Measurements from ENCODE around the gene CRACDL.

CRACDL gene

GRCh38 chr2:98936353-98937351 lies 627 bp upstream of the CRACDL start:
- no peaks in the 10 kb centered on the region for H3K4me1 ChIP-seq (ENCODE audit: control insufficient read depth, insufficient read depth, low read length)
- H3K4me3 ChIP-seq (ENCODE audit: low read length), result peak overlapping the region; percentile 42
- H3K36me3 ChIP-seq (ENCODE audit: control insufficient read depth, insufficient read depth, low read length), result no peaks in the 10 kb centered on the region
- H3K27me3 ChIP-seq (ENCODE audit: control insufficient read depth, insufficient read depth, low read length), result peaks cover 6% of the 10 kb centered on the region
- H3K27ac ChIP-seq (ENCODE audit: low read depth, low read length), result no peak overlapping the region
- H3K9ac ChIP-seq (ENCODE audit: low read length), result no peak overlapping the region

GRCh38 chr2:98935111-98935770 lies 784 bp downstream of the CRACDL start:
- no peaks in the 10 kb centered on the region for H3K36me3 ChIP-seq (ENCODE audit: control insufficient read depth, insufficient read depth, low read length)
- H3K9ac ChIP-seq (ENCODE audit: low read length), result no peak overlapping the region
- peak overlapping the region; percentile 45 for H3K4me3 ChIP-seq (ENCODE audit: low read length)
- H3K27me3 ChIP-seq (ENCODE audit: control insufficient read depth, insufficient read depth, low read length), result peaks cover 6% of the 10 kb centered on the region
- no peak overlapping the region for H3K27ac ChIP-seq (ENCODE audit: low read depth, low read length)
- no peaks in the 10 kb centered on the region for H3K4me1 ChIP-seq (ENCODE audit: control insufficient read depth, insufficient read depth, low read length)

- Histone ChIP-seq H3K4me1 (ENCODE audit: control insufficient read depth, insufficient read depth, low read length) (no peaks in the 10 kb centered on the region), H3K36me3 (ENCODE audit: control insufficient read depth, insufficient read depth, low read length) (no peaks in the 10 kb centered on the region), H3K9ac (ENCODE audit: low read length) (no peak overlapping the region), H3K27ac (ENCODE audit: low read depth, low read length) (no peak overlapping the region), H3K4me3 (ENCODE audit: low read length) (no peak overlapping the region), H3K27me3 (ENCODE audit: control insufficient read depth, insufficient read depth, low read length) (peaks cover 5% of the 10 kb centered on the region)
Observed at GRCh38 chr2:98932778-98933343, 3.2 kb downstream of the CRACDL start.

GRCh38 chr2:98932164-98932563 lies 3.9 kb downstream of the CRACDL start:
- Histone ChIP-seq H3K4me3 (ENCODE audit: low read length) (no peak overlapping the region), H3K9ac (ENCODE audit: low read length) (no peak overlapping the region), H3K27me3 (ENCODE audit: control insufficient read depth, insufficient read depth, low read length) (peaks cover 4% of the 10 kb centered on the region), H3K4me1 (ENCODE audit: control insufficient read depth, insufficient read depth, low read length) (no peaks in the 10 kb centered on the region), H3K36me3 (ENCODE audit: control insufficient read depth, insufficient read depth, low read length) (no peaks in the 10 kb centered on the region), H3K27ac (ENCODE audit: low read depth, low read length) (no peak overlapping the region)

- Histone ChIP-seq H3K36me3 (ENCODE audit: control insufficient read depth, insufficient read depth, low read length) (no peaks in the 10 kb centered on the region), H3K9ac (ENCODE audit: low read length) (no peak overlapping the region), H3K27ac (ENCODE audit: low read depth, low read length) (no peak overlapping the region), H3K27me3 (ENCODE audit: control insufficient read depth, insufficient read depth, low read length) (no peaks in the 10 kb centered on the region), H3K4me3 (ENCODE audit: low read length) (no peak overlapping the region), H3K4me1 (ENCODE audit: control insufficient read depth, insufficient read depth, low read length) (no peaks in the 10 kb centered on the region)
Observed at GRCh38 chr2:98931596-98931995, 4.4 kb downstream of the CRACDL start.

GRCh38 chr2:98929920-98930319 lies 6.1 kb downstream of the CRACDL start:
- H3K4me3 ChIP-seq (ENCODE audit: low read length), result no peak overlapping the region
- H3K27me3 ChIP-seq (ENCODE audit: control insufficient read depth, insufficient read depth, low read length), result no peaks in the 10 kb centered on the region
- no peak overlapping the region for H3K9ac ChIP-seq (ENCODE audit: low read length)
- H3K36me3 ChIP-seq (ENCODE audit: control insufficient read depth, insufficient read depth, low read length), result no peaks in the 10 kb centered on the region
- H3K4me1 ChIP-seq (ENCODE audit: control insufficient read depth, insufficient read depth, low read length), result no peaks in the 10 kb centered on the region
- no peak overlapping the region for H3K27ac ChIP-seq (ENCODE audit: low read depth, low read length)

- H3K27me3 ChIP-seq (ENCODE audit: control insufficient read depth, insufficient read depth, low read length), result no peaks in the 10 kb centered on the region
- no peaks in the 10 kb centered on the region for H3K4me1 ChIP-seq (ENCODE audit: control insufficient read depth, insufficient read depth, low read length)
- no peak overlapping the region for H3K9ac ChIP-seq (ENCODE audit: low read length)
- no peaks in the 10 kb centered on the region for H3K36me3 ChIP-seq (ENCODE audit: control insufficient read depth, insufficient read depth, low read length)
- H3K4me3 ChIP-seq (ENCODE audit: low read length), result no peak overlapping the region
- no peak overlapping the region for H3K27ac ChIP-seq (ENCODE audit: low read depth, low read length)
Observed at GRCh38 chr2:98928242-98928641, 7.8 kb downstream of the CRACDL start.

- Histone ChIP-seq H3K4me3 (ENCODE audit: low read length) (no peak overlapping the region), H3K27me3 (ENCODE audit: control insufficient read depth, insufficient read depth, low read length) (no peaks in the 10 kb centered on the region), H3K27ac (ENCODE audit: low read depth, low read length) (no peak overlapping the region), H3K36me3 (ENCODE audit: control insufficient read depth, insufficient read depth, low read length) (no peaks in the 10 kb centered on the region), H3K9ac (ENCODE audit: low read length) (no peak overlapping the region), H3K4me1 (ENCODE audit: control insufficient read depth, insufficient read depth, low read length) (no peaks in the 10 kb centered on the region)
Observed at GRCh38 chr2:98927027-98927426, 9.0 kb downstream of the CRACDL start.

- no peak overlapping the region for H3K9ac ChIP-seq (ENCODE audit: low read length)
- H3K36me3 ChIP-seq (ENCODE audit: control insufficient read depth, insufficient read depth, low read length), result no peaks in the 10 kb centered on the region
- H3K27ac ChIP-seq (ENCODE audit: low read depth, low read length), result no peak overlapping the region
- no peaks in the 10 kb centered on the region for H3K27me3 ChIP-seq (ENCODE audit: control insufficient read depth, insufficient read depth, low read length)
- no peak overlapping the region for H3K4me3 ChIP-seq (ENCODE audit: low read length)
- no peaks in the 10 kb centered on the region for H3K4me1 ChIP-seq (ENCODE audit: control insufficient read depth, insufficient read depth, low read length)
Observed at GRCh38 chr2:98926601-98927000, 9.4 kb downstream of the CRACDL start.

GRCh38 chr2:98924910-98925309 lies 11.1 kb downstream of the CRACDL start:
- H3K9ac ChIP-seq (ENCODE audit: low read length), result no peak overlapping the region
- H3K27me3 ChIP-seq (ENCODE audit: control insufficient read depth, insufficient read depth, low read length), result no peaks in the 10 kb centered on the region
- no peaks in the 10 kb centered on the region for H3K4me1 ChIP-seq (ENCODE audit: control insufficient read depth, insufficient read depth, low read length)
- H3K27ac ChIP-seq (ENCODE audit: low read depth, low read length), result no peak overlapping the region
- no peaks in the 10 kb centered on the region for H3K36me3 ChIP-seq (ENCODE audit: control insufficient read depth, insufficient read depth, low read length)
- no peak overlapping the region for H3K4me3 ChIP-seq (ENCODE audit: low read length)

GRCh38 chr2:98924038-98924830 lies 11.8 kb downstream of the CRACDL start:
- Histone ChIP-seq H3K27ac (ENCODE audit: low read depth, low read length) (no peak overlapping the region), H3K4me3 (ENCODE audit: low read length) (no peak overlapping the region), H3K27me3 (ENCODE audit: control insufficient read depth, insufficient read depth, low read length) (no peaks in the 10 kb centered on the region), H3K4me1 (ENCODE audit: control insufficient read depth, insufficient read depth, low read length) (no peaks in the 10 kb centered on the region), H3K36me3 (ENCODE audit: control insufficient read depth, insufficient read depth, low read length) (no peaks in the 10 kb centered on the region), H3K9ac (ENCODE audit: low read length) (no peak overlapping the region)

Data from rectal smooth muscle tissue (tissue), 1 donor.